Dermis blood vessel endothelial cell (primary cell): ENCODE measurements around the gene ZMIZ1. TPM values are rescaled to one million over a fixed set of nuclear protein-coding genes. Genes with fewer than 3 reads are reported as not detected.
A peak's percentile ranks its signal among the peaks of the same experiment; 100 is the strongest.

Experiments
- DNase-seq: peaks from one replicate; pipeline ENCODE4 v3.0.0; 2010
- total RNA-seq: library from RNA; depleted of rRNA; stranded (reverse); fragments of >200 nt; gene quantifications from 2 replicates; pipeline ENCODE4 v1.2.3, GENCODE V29; 2014

The ZMIZ1 gene
- total RNA-seq, 1 donor from 2014 or later: 18.2 TPM

DNA sequence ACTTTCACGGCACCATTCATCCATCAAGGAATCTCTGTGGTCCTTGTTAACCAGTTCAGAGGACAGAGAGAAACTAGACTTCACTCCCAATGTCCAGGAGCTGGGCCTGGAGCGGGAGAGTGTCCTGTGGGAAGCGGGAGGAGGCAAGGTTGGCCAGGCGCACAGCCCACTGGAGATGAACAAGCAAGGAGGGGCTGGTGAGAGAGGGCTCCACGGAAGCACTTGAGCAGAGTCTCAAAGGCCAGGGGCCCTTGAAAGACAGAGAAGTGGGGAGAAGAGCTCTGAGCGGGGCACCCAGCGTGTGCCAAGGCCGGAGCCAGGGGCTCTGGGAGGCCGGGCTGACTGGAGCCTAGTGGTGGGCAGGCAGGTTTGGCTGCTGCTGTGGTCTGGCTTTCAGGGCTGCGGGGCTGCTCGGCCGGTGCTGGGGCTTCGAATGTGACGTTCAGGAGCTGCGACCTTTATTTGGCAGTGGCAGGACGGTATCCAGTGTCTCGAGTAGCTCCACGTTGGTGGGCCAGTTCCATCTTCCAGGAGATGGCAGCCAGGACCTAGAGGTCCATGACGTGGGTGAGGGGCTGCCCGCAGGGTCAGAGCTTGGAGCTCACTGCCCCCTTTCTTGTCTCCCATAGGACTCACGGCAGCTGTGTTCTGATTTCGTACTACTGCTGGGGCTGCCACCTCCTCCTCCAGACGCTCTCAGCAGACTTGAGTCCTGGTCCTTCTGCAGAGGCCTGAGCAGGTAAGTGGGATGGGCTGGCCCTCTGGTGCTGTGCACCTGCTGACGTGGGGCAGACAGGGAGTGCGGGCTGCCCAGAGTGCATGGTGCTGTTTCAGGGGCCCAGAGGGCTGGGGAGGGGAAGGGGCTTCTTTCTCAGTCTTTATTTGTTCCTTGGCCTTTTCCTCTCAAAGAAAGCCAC lies 49.8 kb downstream of the ZMIZ1 start:
- DNase-seq: no peak

DNA sequence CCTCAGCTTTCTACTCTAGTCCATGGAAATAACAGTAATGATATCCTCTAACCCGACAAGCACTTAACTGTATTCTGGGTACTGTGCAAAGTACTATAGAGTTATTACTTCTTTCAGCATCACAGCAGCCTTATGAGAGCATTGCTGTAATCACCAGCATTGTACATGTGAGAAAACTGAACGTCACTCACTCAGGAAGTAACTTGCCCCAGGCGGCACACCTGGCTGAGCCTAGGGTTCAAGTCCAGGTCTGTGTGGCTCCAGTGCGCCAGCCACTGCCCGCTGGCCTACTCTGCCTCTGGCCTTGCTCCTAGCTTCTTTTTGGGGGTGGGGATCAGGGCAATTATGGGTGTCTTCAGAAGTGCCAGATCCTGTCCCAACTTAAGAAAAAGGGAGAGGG lies 50.5 kb downstream of the ZMIZ1 start:
- no peak for DNase-seq

DNA sequence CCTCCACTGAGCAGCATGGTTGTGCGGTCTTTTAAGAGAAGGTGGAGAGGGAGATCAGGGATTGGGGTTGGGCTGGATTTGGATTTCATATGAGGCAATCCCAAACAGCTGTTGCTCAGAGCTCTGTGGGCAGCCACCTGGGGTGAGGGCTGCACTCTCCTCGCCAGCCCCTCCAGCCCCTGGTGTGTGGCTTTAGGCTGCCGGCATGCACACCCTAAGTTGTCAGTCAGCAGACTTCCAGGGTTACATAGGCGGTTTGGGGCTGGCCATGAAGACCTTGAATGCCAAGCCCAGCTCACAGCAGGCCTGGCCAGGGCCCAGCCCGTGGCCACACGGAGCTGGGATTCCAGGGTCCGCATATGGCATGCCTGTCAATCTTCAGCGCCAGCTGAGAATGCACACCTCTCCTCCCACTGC lies 54.8 kb downstream of the ZMIZ1 start:
- DNase-seq: no peak

- DNase-seq: no peak
Measured at GRCh38 chr10:79124066-79124465, 55.3 kb downstream of the ZMIZ1 start.

DNA sequence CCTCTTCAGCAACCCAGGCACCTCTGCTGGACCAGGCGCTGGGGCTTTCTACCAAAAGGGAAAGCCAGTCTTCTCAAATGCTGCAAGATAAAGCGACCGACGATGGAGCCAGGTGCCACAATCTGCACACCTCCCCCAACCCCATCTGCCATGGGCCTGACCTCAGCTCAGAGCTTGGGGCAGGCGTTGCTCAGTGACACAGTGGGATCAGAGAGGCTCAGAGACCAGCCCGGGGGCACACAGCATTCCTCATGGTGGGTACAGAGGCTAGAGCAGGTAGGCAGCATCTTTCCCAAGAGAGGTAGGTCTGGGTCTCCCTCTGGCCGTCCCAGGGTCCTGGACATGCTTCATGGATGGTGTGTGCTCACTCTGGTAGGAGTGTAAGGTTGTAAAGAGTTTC lies 56.3 kb downstream of the ZMIZ1 start:
- DNase-seq: no peak

DNA sequence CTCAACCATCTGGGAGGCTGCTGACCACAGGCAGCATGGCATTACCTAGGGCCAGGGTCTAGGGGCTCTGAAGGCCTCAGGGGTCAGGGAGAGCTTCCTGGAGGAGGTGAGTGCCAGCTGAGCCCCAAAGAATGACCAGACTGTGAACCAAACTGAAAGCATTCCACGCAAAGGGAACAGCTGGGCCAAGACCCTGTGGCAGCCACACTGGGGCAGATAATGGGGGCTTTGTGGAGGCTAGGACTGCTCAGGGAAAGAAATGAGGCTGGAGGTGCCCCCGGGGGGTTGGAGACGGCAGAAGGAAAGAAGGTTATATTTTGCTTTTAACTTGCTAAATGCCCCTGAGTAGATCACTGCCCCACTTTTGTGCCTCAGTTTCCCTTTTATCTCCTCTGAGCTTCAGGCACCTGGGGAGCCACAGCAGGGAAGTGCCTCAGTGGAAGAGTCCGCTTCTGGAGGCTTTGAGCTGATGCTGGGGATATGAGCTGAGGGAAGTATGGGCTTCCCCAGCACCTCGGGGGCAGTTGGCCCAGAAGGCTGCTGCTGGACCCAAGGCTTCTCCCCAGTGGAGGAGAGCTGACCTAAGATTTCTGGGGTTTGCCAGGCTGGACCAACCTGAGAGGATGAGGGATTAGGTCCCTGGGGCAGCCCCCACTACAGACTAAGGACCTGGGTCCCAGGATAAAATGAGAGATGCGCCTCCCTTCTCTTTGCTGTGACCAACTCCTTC lies 57.8 kb downstream of the ZMIZ1 start:
- DNase-seq: no peak

GRCh38 chr10:79127151-79127961 lies 58.6 kb downstream of the ZMIZ1 start:
- peak; percentile 71 for DNase-seq

DNA sequence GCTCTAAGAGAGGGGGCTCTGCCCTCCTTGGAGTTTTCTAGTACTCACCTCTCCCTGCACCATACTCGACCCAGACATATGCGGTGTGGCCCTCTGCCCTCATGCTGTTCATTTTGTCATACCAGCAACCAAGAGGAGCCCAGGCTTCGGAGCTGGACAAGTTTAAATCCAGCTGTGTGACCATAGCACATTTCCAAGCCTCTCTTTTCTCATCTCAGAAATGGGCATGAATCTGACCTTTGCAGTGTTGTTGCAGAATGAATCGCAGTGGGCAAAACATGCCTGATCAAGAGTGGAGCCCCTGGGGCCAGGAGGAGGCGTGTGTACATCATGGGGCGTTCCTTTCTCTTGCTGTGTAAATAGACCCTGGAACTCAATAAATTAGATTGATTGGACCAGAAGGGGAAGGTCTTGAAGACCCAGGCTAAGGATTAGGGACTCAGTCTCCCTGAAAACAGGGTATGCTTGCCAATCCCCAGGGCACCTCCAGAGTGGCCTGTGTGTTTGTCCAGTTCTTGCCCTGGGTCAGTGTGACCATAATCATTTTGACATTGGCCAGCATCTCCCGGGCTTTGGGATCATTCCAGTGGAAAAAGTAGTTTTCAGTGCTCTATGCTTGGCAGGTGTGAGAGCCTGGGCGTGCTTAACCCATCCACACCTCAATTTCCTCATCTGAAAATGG lies 59.6 kb downstream of the ZMIZ1 start:
- DNase-seq: no peak

DNA sequence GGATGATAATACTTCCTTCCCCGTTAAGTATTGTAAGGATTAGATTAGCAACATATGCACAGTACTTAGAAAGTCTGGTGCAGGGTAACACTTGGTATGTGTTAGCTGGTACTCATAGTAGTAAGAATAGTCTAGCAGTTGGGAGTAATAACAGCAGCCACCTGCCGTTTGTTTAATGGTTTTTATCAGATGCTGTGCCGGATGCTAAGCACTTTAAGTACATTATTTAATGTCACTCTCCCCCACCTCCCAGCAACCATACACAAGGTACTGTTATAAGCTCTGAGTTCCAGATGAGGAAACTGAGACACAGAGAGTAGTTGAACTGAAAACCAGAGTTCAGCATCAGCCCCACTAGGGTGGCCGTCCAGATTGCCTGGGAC lies 60.1 kb downstream of the ZMIZ1 start:
- no peak for DNase-seq

GRCh38 chr10:79129361-79129997 lies 60.7 kb downstream of the ZMIZ1 start:
- peak; percentile 43 for DNase-seq

GRCh38 chr10:79130255-79130654 lies 61.5 kb downstream of the ZMIZ1 start:
- DNase-seq: no peak

DNA sequence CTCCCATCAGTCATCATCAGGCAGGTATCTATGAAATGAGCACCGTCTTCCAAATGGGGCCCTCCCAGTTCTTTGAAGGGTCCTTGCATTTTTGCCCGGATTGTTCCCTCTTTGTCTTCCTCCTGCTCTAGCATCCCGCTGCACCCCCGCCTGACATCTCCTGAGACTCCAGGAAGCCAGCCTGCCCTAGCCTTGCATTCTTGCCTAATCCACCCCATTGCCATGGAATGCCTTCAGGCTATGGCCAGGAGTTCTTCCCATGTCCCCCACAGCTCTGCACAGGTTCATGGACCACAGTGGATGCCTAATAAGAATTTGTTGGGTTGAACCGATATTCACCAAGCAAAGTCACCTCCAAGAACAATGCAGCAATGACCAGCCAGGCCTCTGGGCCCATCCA lies 62.1 kb downstream of the ZMIZ1 start:
- DNase-seq: no peak

DNA sequence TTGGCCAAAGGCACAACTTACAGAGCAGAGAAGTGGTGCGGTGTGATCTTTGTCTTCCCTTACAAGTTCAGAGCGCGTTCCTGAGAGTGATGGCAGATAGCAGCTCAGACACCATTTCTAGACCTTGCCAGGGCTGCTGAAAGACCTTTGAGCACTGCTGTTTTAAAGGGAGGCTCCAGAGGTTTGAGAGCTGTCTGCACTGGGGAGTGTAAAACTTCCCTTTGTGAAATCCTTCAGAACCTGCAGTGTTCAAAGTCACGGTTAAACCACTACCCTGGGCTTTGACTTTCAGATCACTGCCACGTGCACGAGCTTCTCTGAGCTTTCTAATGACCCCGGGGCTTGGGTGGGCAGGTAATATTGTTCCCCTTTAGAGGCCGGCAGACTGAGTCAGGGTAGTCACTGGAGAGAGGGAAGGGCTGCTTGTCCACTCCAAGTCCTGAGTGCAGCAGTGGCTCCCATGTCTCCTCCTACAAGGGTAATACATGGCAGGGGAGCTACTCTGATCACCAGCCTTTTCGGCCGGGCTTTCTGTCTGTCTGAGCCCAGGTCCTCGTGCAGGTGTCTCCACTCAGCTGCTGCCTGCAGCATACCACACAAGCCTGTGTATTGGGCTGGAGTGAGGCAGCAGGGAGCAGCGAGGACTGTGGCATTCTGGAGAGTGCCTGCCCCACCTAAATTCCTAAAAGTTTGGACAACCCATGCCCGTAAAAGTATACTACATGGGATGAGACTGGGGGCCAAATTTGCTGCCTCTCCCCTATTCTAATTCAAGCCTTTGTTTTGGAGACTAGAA lies 63.3 kb downstream of the ZMIZ1 start:
- no peak for DNase-seq

- no peak for DNase-seq
Measured at GRCh38 chr10:79132681-79133381, 64.1 kb downstream of the ZMIZ1 start.

- no peak for DNase-seq
Measured at GRCh38 chr10:79133416-79133815, 64.7 kb downstream of the ZMIZ1 start.

- peak; percentile 57 for DNase-seq
Measured at GRCh38 chr10:79135790-79136189, 67.0 kb downstream of the ZMIZ1 start.

- no peak for DNase-seq
Measured at GRCh38 chr10:79136236-79137005, 67.7 kb downstream of the ZMIZ1 start.

DNA sequence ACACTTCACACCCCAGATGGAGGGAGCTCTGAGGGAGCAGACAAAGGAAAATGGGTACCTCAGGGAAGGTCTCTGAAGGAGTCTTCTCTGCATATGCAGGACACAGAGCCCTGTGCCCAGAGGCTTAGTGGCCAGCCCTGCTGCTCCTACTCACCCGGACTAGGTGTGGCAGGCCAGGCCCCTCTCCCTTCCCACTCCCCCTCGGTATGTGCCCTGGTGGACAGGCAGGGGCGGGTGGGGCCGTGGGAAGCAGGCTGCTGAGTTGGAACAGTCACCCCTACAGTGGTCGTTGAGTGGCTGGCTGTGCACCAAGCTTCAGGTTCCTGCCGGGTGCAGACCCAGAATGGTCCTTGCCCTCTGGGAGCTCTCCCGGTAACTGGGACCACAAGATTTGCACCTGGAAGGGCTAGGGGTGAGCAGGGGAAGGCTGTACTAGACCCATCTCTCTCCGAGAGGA lies 68.6 kb downstream of the ZMIZ1 start:
- DNase-seq: no peak

DNA sequence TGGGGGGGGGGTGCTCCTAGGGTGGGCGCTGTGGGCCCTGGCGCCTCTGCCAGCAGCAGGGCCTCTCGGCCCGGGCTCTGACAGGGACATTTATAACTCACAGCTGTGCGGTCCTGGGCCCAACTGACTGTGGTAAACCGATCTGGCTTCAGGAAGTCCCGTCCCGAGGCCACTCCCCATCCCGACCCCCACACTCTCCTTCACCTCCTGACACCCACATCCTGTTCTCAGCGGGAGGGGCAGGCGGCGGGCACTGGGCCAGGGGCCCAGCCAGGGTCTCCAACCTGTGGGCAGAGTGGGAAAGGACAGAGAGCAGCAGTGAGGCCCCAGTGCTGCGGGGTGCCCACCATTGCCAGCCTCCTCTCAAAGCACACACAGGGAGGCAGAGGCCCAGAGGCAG lies 69.1 kb downstream of the ZMIZ1 start:
- no peak for DNase-seq
